ENCODE measurements around the gene ACOT12.

ACOT12 gene

DNA sequence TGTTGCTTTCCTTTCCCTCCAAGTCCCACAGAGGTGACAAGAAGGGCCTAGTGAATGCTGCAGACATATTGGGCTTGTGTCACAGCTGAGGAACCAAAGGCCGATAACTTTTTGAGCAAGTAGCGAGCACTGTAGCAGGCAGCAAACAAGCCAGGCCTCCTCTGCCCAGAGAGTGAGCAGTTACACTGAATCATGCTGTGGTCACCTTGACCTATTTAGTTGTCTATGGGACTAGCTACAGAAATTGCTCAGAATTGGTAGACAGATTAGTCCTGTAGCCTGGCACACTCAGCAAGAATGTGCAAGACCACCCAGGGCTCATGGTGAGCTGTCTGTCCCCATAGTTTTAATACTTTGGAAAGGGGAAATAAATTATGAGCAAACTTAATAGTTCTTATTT, 67.4 kb downstream of the ACOT12 start:
- TF ChIP-seq, protein P1, sequence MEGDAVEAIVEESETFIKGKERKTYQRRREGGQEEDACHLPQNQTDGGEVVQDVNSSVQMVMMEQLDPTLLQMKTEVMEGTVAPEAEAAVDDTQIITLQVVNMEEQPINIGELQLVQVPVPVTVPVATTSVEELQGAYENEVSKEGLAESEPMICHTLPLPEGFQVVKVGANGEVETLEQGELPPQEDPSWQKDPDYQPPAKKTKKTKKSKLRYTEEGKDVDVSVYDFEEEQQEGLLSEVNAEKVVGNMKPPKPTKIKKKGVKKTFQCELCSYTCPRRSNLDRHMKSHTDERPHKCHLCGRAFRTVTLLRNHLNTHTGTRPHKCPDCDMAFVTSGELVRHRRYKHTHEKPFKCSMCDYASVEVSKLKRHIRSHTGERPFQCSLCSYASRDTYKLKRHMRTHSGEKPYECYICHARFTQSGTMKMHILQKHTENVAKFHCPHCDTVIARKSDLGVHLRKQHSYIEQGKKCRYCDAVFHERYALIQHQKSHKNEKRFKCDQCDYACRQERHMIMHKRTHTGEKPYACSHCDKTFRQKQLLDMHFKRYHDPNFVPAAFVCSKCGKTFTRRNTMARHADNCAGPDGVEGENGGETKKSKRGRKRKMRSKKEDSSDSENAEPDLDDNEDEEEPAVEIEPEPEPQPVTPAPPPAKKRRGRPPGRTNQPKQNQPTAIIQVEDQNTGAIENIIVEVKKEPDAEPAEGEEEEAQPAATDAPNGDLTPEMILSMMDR (conservative IDR thresholded peaks at IDR 0.05; ENCODE audit: low read length), result no peak
- no peak for DNase-seq (ENCODE audit: low read depth)
- H3K4me3 ChIP-seq (ENCODE audit: low read length), result no peak overlapping the region

DNA sequence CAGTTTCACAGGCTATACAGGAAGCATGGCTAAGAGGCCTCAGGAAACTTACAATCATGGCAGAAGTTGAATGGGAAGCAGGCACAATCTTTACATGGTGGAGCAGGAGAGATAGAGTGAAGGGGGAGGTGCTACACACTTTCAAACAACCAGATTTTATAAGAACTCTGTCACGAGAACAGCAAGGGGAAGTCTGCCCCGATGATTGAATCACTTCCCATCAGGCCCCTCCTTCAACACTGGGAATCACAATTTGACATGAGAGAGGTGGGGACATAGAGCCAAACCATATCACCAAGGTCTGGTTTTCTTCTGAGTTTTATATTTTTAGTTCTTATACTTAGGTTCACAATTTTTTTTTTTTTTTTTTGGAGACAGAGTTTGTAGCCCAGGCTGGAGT, 76.4 kb downstream of the ACOT12 start:
- H3K4me3 ChIP-seq (ENCODE audit: low read length), result no peak overlapping the region
- TF ChIP-seq, protein P1 (conservative IDR thresholded peaks at IDR 0.05; ENCODE audit: low read length), result no peak
- DNase-seq (ENCODE audit: low read depth), result no peak

DNA sequence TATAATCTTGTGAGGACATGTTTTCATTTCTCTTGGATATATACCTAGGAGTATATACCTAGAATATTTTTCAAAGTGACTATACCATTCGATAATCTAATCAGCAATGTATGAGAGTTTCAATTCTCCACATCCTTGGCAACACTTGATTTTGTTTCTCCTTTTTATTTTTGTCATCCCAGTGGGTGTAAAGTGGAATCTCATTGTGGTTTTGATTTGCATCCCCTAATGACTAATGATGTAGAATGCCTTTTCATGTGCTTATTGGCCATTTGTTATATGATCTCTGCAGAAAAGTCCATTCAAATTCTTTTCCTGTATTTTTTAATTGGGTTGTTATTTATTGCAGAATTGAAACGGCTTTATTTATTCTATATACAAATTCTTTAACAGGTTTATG, 77.4 kb downstream of the ACOT12 start:
- no peak overlapping the region for H3K4me3 ChIP-seq (ENCODE audit: low read length)
- DNase-seq (ENCODE audit: low read depth), result no peak
- TF ChIP-seq, protein P1 (conservative IDR thresholded peaks at IDR 0.05; ENCODE audit: low read length), result no peak

DNA sequence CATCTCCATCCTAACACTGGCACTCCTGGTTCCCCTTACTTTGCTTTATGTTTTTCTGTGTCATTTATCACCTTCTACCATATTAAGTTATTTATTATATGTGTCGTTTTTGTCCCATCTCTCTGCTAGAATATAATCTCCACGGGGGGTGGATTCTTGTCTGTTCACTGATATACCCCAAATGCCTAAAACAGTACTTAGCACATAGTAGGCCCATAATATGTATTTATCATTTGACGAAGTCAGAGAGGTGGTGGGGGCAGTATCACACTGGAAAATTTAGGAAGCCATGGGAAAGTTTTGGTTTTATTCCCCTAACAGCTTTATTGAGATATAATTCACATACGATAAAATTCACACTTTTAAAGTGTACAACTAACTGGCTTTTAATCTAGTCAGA, 78.1 kb downstream of the ACOT12 start:
- H3K4me3 ChIP-seq (ENCODE audit: low read length), result no peak overlapping the region
- TF ChIP-seq, protein P1 (conservative IDR thresholded peaks at IDR 0.05; ENCODE audit: low read length), result no peak

DNA sequence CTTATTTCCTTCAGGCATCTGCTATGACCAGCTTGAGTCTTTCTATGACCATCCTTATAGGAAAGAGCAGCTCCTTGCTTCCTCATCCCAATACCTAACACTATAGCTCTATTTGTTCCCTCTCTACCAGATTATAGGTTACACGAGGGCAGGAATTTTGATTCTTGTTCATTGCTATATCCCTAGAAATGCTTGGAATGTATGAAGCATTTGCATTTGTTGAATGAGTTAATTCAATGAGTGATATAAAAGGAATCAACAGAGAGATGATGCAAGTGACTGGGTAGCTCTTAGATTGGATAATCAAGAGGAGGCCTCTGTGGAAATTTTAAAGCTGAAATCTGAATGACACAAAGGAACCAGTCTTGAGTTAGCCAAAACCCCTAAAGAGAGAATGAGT, 78.6 kb downstream of the ACOT12 start:
- DNase-seq (ENCODE audit: low read depth), result peak; percentile 72
- no peak overlapping the region for H3K4me3 ChIP-seq (ENCODE audit: low read length)
- TF ChIP-seq, protein P1 (conservative IDR thresholded peaks at IDR 0.05; ENCODE audit: low read length), result no peak

More for the DNA sequence above, 78.1 kb downstream of the ACOT12 start:
- DNase-seq (ENCODE audit: low read depth), result no peak

DNA sequence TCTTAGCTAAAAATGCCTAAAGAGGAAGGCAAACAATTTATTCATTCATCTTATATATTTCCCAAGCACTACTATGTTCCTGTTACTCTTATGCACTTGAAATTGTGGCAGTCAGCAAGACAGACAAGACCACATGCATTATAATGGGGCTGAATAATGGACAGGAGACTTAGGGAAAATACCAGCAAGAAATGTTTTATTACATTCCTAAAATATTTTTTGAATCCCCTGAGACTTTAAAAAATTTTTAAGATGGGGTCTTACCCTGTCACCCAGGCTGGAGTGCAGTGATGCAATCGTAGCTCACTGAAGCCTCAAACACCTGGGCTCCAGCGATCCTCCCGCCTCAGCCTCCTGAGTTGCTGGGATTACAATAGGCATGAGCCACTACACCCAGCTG, 79.4 kb downstream of the ACOT12 start:
- DNase-seq (ENCODE audit: low read depth), result peak; percentile 11
- no peak overlapping the region for H3K4me3 ChIP-seq (ENCODE audit: low read length)
- TF ChIP-seq, protein P1 (conservative IDR thresholded peaks at IDR 0.05; ENCODE audit: low read length), result no peak

DNA sequence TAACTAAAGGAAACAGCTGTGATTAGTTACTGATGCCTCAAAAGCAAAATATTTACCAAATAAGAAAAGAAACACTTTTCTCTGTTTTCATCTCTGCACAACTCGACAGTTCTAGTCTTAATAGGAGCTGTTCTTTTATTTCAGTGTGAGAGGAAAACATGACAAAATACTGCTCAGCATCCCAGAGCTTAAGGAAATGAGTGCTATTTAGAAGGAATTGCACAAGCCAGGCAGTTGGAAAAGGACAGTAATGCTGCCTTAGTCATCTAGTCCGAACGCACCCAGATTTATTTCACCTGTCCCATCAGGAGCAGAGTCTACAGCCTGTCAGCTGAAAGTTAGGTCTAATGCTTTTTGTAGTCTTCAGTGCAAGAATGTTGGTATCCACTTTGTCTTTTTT, 80.2 kb downstream of the ACOT12 start:
- DNase-seq (ENCODE audit: low read depth), result peak; percentile 6
- no peak overlapping the region for H3K4me3 ChIP-seq (ENCODE audit: low read length)
- TF ChIP-seq, protein P1 (conservative IDR thresholded peaks at IDR 0.05; ENCODE audit: low read length), result no peak

Measured in AG10803 (cell line).